ENCODE results near the gene NEURL1B. TPM values are rescaled to one million over a fixed set of nuclear protein-coding genes. Genes with fewer than 3 reads are reported as not detected.

The NEURL1B gene
- polyA plus RNA-seq, 2 of the 4 experiments (the other 2 are of a cell fraction), result 0.89 to 2.1 TPM

DNA sequence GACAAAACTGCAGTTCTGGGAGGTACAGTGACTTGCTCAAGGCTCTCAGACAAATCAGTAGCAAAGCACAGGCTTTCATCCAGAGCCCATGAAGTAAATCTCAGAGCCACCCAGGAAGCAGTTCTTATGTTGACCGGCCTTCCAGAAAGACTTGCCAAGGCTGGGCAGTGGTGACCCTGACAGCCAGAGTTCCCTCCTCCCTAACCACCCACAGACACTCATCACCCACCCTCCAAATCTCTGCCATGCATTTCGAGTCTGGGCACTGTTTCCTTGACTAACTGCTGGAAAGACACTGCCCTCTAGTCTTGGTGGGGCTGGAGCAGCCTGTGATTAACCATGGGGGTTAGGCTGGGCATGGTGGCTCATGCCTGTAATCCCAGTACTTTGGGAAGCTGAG lies 21.5 kb downstream of the NEURL1B start:
- no peak for FAIRE-seq
- no peak for ATAC-seq
- POLR2A ChIA-PET, result no interaction called here
- H3K4me3 ChIP-seq, result no peak overlapping the region
- H3K9me3 ChIP-seq, result no peaks in the 10 kb centered on the region
- H3K27ac ChIP-seq, result no peak overlapping the region
- no peak for TF ChIP-seq CEBPB (IDR thresholded peaks at IDR 0.05)
- TF ChIP-seq RAD21 (conservative IDR thresholded peaks at IDR 0.05 in 1 of 2, IDR thresholded peaks at IDR 0.05 in 1 of 2), result no peak
- no peak for TF ChIP-seq HEYL (CRISPR knock-in tag; IDR thresholded peaks at IDR 0.05)
- TF ChIP-seq POLR2A (IDR thresholded peaks at IDR 0.05; ENCODE audit: low read length), result no peak
- TF ChIP-seq ZNF302 (CRISPR knock-in tag; IDR thresholded peaks at IDR 0.05), result no peak
- TF ChIP-seq SREBF2 (IDR thresholded peaks at IDR 0.05), result no peak
- no peak for TF ChIP-seq GATA3 (IDR thresholded peaks at IDR 0.05; ENCODE audit: borderline replicate concordance)
- no peak for TF ChIP-seq SMC3 (IDR thresholded peaks at IDR 0.05)
- no peak for TF ChIP-seq KDM1A (IDR thresholded peaks at IDR 0.05; ENCODE audit: low read depth)
- no peak for TF ChIP-seq FOXS1 (CRISPR knock-in tag; IDR thresholded peaks at IDR 0.05)
- no peak for DNase-seq (ENCODE audit: low read depth in 1 of 2, low spot score in 1 of 2)
- peaks cover 15% of the 10 kb centered on the region for H3K4me1 ChIP-seq
- WGBS (ENCODE audit: missing lambda C conversion rate), result 89% methylated on average over 2 of the region's 2 CpGs
- H3K4me2 ChIP-seq, result no peak overlapping the region
- CTCF ChIA-PET, result interaction anchor here (1.2 to 1.5 kb wide), 2 partner anchors 34 to 35 kb away, joined by 4 to 5 read pairs; no protein-coding TSS in a partner anchor

DNA sequence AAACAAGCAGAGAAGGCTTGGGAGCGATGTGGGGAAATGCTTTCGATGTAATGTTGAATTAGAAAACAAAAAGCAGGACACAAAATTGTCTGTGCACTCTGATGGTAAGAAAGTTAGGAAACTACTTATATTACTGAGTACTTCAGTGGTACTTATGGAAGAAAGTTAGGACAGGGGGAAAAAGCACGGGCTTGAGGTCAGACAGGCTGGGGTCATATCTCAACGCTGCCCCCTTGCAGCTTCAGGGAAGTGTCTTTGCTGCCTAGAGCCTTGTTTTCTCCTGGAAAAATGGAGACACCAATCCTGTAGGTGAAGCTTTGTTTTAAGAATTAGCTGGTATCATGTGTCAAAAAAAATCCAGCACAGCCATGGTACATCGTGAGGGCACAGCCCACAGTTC lies 23.0 kb downstream of the NEURL1B start:
- no peak for TF ChIP-seq RFX5 (IDR thresholded peaks at IDR 0.05)
- Histone ChIP-seq H3K4me2 (no peak overlapping the region), H3K4me3 (no peak overlapping the region), H3K9me3 (no peaks in the 10 kb centered on the region), H3K4me1 (peaks cover 15% of the 10 kb centered on the region), H3K27ac (no peak overlapping the region)
- POLR2A ChIA-PET, result no interaction called here
- no peak for FAIRE-seq
- CTCF ChIA-PET, result interaction anchor here (1.1 to 1.5 kb wide), 3 partner anchors 33 to 185 kb away, joined by 3 to 4 read pairs (median 3); no protein-coding TSS in a partner anchor
- 49% methylated on average over 5 of the region's 5 CpGs for WGBS (ENCODE audit: missing lambda C conversion rate)
- DNase-seq (ENCODE audit: low read depth in 1 of 2, low spot score in 1 of 2), result no peak
- no peak for ATAC-seq

GRCh38 chr5:172664681-172665541 lies 23.8 kb downstream of the NEURL1B start:
- Histone ChIP-seq H3K9me3 (no peaks in the 10 kb centered on the region), H3K27ac (no peak overlapping the region), H3K4me3 (no peak overlapping the region), H3K4me1 (peaks cover 10% of the 10 kb centered on the region), H3K4me2 (no peak overlapping the region)
- no peak for ATAC-seq
- WGBS (ENCODE audit: missing lambda C conversion rate), result 78% methylated on average over 16 of the region's 16 CpGs
- no peak for FAIRE-seq
- ChIA-PET CTCF (interaction anchor here (1.1 to 1.3 kb wide), 3 partner anchors 10 to 186 kb away, joined by 3 to 4 read pairs (median 3); no protein-coding TSS in a partner anchor), POLR2A (no interaction called here)
- no peak for DNase-seq (ENCODE audit: low read depth in 1 of 2, low spot score in 1 of 2)
- TF ChIP-seq CBX2 (IDR thresholded peaks at IDR 0.05; ENCODE audit: borderline replicate concordance, low read depth) (no peak), GATA3 (IDR thresholded peaks at IDR 0.05; ENCODE audit: borderline replicate concordance) (no peak), JUN (IDR thresholded peaks at IDR 0.05) (no peak), RARB (CRISPR knock-in tag; IDR thresholded peaks at IDR 0.05) (no peak), ATOH8 (CRISPR knock-in tag; IDR thresholded peaks at IDR 0.05; ENCODE audit: low read depth) (no peak), HOXB5 (CRISPR knock-in tag; IDR thresholded peaks at IDR 0.05) (no peak), HES2 (IDR thresholded peaks at IDR 0.05) (no peak), HOXA7 (CRISPR knock-in tag; IDR thresholded peaks at IDR 0.05) (no peak), HDAC2 (IDR thresholded peaks at IDR 0.05) (no peak), POLR2A (IDR thresholded peaks at IDR 0.05; ENCODE audit: low read length) (no peak), ZNF302 (CRISPR knock-in tag; IDR thresholded peaks at IDR 0.05) (no peak)
- TF ChIP-seq, protein P1, sequence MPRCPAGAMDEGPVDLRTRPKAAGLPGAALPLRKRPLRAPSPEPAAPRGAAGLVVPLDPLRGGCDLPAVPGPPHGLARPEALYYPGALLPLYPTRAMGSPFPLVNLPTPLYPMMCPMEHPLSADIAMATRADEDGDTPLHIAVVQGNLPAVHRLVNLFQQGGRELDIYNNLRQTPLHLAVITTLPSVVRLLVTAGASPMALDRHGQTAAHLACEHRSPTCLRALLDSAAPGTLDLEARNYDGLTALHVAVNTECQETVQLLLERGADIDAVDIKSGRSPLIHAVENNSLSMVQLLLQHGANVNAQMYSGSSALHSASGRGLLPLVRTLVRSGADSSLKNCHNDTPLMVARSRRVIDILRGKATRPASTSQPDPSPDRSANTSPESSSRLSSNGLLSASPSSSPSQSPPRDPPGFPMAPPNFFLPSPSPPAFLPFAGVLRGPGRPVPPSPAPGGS (IDR thresholded peaks at IDR 0.05), result no peak
- TF ChIP-seq, protein P2, sequence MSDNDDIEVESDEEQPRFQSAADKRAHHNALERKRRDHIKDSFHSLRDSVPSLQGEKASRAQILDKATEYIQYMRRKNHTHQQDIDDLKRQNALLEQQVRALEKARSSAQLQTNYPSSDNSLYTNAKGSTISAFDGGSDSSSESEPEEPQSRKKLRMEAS (IDR thresholded peaks at IDR 0.05), result no peak
- TF ChIP-seq, protein P3, sequence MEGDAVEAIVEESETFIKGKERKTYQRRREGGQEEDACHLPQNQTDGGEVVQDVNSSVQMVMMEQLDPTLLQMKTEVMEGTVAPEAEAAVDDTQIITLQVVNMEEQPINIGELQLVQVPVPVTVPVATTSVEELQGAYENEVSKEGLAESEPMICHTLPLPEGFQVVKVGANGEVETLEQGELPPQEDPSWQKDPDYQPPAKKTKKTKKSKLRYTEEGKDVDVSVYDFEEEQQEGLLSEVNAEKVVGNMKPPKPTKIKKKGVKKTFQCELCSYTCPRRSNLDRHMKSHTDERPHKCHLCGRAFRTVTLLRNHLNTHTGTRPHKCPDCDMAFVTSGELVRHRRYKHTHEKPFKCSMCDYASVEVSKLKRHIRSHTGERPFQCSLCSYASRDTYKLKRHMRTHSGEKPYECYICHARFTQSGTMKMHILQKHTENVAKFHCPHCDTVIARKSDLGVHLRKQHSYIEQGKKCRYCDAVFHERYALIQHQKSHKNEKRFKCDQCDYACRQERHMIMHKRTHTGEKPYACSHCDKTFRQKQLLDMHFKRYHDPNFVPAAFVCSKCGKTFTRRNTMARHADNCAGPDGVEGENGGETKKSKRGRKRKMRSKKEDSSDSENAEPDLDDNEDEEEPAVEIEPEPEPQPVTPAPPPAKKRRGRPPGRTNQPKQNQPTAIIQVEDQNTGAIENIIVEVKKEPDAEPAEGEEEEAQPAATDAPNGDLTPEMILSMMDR (IDR thresholded peaks at IDR 0.05), result no peak

Measured in A549 (cell line).